GM12872 (cell line): ENCODE results near the gene PLEKHB2.

Experiments
- CTCF ChIP-seq: IDR thresholded peaks from 3 replicates; pipeline ENCODE4 v1.5.1; 2011; ENCODE audit warnings: low read depth, mild to moderate bottlenecking, low read length, moderate library complexity; ENCODE audit not compliant: insufficient read depth

PLEKHB2 gene

GRCh38 chr2:131105156-131105949 lies at the start of gene PLEKHB2:
Gene PLEKHB2 (plus strand): TSS chr2:131105336. CDS start chr2:131120942, 15,606 bp downstream.
- no peak for TF ChIP-seq CTCF

GRCh38 chr2:131056204-131056931 lies 48.8 kb upstream of the PLEKHB2 start:
- no peak for TF ChIP-seq CTCF

GRCh38 chr2:131056932-131057287 lies 48.2 kb upstream of the PLEKHB2 start:
- no peak for TF ChIP-seq CTCF

GRCh38 chr2:131058214-131058843 lies 46.8 kb upstream of the PLEKHB2 start:
- no peak for TF ChIP-seq CTCF

GRCh38 chr2:131058920-131059319 lies 46.2 kb upstream of the PLEKHB2 start:
- no peak for TF ChIP-seq CTCF

- TF ChIP-seq CTCF: no peak
These were observed 41.4 kb upstream of the PLEKHB2 start for GRCh38 chr2:131063501-131064283.
